WTC11 (cell line): ENCODE data around the gene TDRD9.

Source experiments
- ETV6 ChIP-seq: sonication (generic); formaldehyde crosslinking; IDR thresholded peaks from 2 replicates; pipeline ENCODE4 v1.8.1; 2022; ENCODE audit warnings: mild to moderate bottlenecking, missing genetic modification reagents
- MAX ChIP-seq: sonication (generic); formaldehyde crosslinking; IDR thresholded peaks from 2 replicates; pipeline ENCODE4 v1.8.0; 2022; ENCODE audit warnings: mild to moderate bottlenecking, missing genetic modification reagents
- SP1 ChIP-seq: sonication (generic); formaldehyde crosslinking; conservative IDR thresholded peaks from 2 replicates; pipeline ENCODE4 v1.8.1; 2022; ENCODE audit warnings: missing genetic modification reagents
- TF ChIP-seq, protein P1 (sequence below): sonication (generic); formaldehyde crosslinking; IDR thresholded peaks from 2 replicates; pipeline ENCODE4 v1.8.0; 2022; ENCODE audit warnings: mild to moderate bottlenecking, missing genetic modification reagents
- TF ChIP-seq, protein P2 (sequence below): sonication (generic); formaldehyde crosslinking; IDR thresholded peaks from 2 replicates; pipeline ENCODE4 v1.8.0; 2022; ENCODE audit warnings: mild to moderate bottlenecking, missing genetic modification reagents

- TF ChIP-seq SP1 (CRISPR knock-in tag), result no peak
- TF ChIP-seq, protein P1, sequence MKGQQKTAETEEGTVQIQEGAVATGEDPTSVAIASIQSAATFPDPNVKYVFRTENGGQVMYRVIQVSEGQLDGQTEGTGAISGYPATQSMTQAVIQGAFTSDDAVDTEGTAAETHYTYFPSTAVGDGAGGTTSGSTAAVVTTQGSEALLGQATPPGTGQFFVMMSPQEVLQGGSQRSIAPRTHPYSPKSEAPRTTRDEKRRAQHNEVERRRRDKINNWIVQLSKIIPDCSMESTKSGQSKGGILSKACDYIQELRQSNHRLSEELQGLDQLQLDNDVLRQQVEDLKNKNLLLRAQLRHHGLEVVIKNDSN, result no peak
- TF ChIP-seq, protein P2, sequence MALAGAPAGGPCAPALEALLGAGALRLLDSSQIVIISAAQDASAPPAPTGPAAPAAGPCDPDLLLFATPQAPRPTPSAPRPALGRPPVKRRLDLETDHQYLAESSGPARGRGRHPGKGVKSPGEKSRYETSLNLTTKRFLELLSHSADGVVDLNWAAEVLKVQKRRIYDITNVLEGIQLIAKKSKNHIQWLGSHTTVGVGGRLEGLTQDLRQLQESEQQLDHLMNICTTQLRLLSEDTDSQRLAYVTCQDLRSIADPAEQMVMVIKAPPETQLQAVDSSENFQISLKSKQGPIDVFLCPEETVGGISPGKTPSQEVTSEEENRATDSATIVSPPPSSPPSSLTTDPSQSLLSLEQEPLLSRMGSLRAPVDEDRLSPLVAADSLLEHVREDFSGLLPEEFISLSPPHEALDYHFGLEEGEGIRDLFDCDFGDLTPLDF, result no peak
- no peak for TF ChIP-seq MAX (CRISPR knock-in tag)
- TF ChIP-seq ETV6, result no peak
Measured at GRCh38 chr14:104081951-104082464, 153.8 kb downstream of the TDRD9 start.
